GM18507 (cell line): ENCODE results near the gene CDH4.
"Not testable (repeated sequence)": the region's sequence is repeated elsewhere in the genome, so short reads cannot be mapped to it uniquely, and the experiment has no call there.

Source experiments
- DNase-seq: peaks from one replicate; pipeline ENCODE4 v3.0.0; 2011; ENCODE audit warnings: low read depth; ENCODE audit not compliant: insufficient read length; ENCODE audit errors: extremely low spot score
- FAIRE-seq: peaks from 2 replicates; lab custom pipeline; 2011; peaks lifted over from hg19 to GRCh38; lab: Jason Lieb, UNC

Gene CDH4

DNA sequence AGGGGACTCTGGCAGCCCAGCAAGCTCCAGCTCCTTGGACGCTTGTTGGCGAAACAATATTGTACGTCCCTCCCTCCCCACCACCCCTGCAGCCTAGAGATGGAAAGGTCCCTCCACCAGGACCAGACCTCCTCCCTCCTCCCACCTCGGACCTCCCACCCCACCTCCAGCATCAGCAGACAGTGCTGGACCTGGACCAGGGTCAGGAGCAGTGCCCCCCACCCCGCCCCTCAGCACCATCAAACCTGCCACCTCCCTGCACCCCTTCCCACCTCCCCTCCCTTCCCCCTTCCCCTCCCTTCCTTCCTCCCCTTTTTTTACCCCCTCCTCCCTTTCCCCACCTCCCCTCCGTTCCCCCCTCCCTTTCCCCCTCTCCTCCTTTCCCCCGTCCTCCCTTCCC is 715.2 kb downstream of the CDH4 start:
- DNase-seq (no peak), FAIRE-seq (no peak)

GRCh38 chr20:61968036-61968810 is 716.2 kb downstream of the CDH4 start:
- FAIRE-seq, result no peak
- DNase-seq, result no peak

DNA sequence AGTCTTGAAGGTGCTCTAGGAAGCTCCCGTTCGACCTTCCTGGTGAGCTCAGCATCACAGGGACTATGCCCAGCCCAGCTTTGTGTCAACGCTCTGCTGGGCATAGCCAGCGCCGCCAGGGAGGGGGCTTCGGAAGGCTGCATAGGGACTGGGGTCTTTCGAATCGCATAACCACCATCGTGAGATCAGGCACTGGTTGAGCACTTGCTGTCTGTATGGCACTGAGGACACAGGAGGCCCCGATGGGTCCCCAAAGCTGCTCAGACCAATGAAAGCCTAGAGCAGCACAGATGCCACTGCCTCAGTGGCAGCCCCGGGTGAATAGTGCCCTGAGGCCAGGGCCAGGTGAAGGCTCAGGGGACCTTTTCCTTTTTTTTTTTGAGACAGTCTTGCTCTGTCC is 716.9 kb downstream of the CDH4 start:
- DNase-seq (no peak), FAIRE-seq (no peak)

- no peak for DNase-seq
- no peak for FAIRE-seq
These were observed 717.7 kb downstream of the CDH4 start for GRCh38 chr20:61969806-61970205.

GRCh38 chr20:61970357-61970756 is 718.3 kb downstream of the CDH4 start:
- DNase-seq, result no peak
- no peak for FAIRE-seq

DNA sequence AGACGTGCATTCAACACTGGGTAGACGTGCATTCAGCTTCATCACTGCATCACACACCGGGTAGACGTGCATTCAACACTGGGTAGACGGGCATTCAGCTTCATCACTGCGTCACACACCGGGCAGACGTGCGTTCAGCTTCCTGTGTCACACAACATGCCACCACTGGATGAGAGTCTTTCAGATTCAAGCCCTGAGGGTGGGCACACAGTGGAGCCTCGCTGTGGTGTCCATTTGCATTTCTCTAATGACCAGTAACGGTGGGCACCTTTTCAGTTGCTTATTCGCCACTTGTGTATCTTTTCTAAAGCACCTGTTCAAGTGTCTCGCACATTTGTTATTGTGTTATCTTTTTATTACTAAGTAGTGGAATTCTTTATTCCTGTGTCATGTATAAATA is 719.5 kb downstream of the CDH4 start:
- not testable (repeated sequence) for FAIRE-seq, DNase-seq

- DNase-seq, result no peak
- no peak for FAIRE-seq
These were observed 720.8 kb downstream of the CDH4 start for GRCh38 chr20:61972636-61973508.

GRCh38 chr20:61973515-61974356 is 721.7 kb downstream of the CDH4 start:
- DNase-seq (no peak), FAIRE-seq (no peak)

GRCh38 chr20:61974357-61974665 is 722.2 kb downstream of the CDH4 start:
- no peak for DNase-seq
- FAIRE-seq, result no peak

DNA sequence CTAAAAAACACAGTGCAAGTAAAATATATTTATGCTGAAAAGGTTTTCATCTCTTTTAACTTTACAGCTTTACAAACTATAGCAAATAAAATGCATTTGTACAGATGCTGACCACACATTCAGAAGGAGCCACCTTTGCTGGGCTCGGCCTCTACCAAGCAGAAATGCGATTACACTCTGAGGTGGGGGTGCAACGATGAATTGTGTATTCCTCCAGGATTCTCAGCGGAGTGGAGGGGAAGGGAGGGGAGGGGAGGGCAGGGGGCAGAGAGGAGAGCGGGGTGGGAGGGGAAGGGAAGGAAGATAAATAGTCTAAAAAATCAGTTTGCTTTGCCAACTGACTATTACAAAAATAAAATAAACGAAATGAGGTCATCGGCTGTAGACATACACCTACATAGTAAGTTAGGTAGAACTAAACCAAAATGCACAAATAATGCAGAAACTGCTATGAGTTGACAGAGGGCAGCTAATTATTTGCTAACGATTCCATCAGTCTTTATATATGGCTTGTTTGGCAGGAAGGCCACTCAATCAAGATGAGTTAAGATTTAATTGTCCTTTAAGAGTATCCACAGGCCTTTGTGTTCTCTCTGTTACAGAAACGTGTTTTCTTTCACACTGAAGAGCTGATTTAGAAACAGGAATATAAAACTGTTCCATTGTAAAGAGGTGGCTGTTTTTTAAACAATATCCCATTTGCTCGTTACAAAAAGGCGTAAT is 723.5 kb downstream of the CDH4 start:
- no peak for FAIRE-seq

GRCh38 chr20:61976263-61976643 is 724.2 kb downstream of the CDH4 start:
- FAIRE-seq (no peak), DNase-seq (no peak)

More for the DNA sequence above, 723.5 kb downstream of the CDH4 start:
- DNase-seq, result no peak

- no peak for DNase-seq
- FAIRE-seq, result no peak
These were observed 724.8 kb downstream of the CDH4 start for GRCh38 chr20:61976644-61977418.

DNA sequence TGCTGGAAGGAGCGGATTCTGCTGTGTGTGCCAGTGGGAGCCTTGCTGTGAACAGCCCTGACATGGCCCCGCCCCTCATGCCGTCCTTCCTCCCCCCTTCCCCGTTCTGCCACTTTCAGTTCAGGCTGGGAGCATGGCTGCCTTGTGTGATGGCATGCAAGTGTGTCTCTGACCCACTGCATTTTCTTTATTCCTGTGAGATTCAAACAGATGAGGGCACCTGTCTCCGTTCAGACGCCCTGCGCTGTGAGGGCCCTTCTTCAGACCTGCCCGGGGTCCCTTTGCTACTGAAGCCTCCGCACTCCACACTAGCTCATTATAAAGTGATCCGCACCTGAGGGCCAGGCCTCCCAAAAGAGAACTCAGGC is 725.3 kb downstream of the CDH4 start:
- DNase-seq (no peak), FAIRE-seq (no peak)

GRCh38 chr20:61978491-61978890 is 726.4 kb downstream of the CDH4 start:
- DNase-seq (no peak), FAIRE-seq (no peak)

DNA sequence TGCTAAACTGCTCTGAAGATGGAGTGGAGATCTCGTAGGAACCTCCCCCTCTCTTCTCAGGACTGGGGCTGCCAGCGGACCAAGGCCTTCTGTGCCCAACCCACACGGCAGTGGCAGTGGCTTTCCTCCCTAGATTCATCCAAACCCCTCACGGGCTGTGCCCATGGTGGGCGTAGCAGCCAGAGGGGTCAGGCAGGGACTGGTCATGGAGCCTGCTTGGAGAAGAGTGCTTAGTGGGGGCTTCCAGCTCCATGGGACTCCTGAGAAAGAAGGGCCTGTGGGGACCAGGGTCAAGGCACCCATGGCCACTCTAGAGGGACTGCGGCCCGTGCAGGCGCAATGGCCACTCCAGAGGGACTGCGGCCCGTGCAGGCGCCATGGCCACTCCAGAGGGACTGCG is 727.0 kb downstream of the CDH4 start:
- DNase-seq (no peak), FAIRE-seq (no peak)

GRCh38 chr20:61979701-61980635 is 727.9 kb downstream of the CDH4 start:
- FAIRE-seq, result no peak

DNA sequence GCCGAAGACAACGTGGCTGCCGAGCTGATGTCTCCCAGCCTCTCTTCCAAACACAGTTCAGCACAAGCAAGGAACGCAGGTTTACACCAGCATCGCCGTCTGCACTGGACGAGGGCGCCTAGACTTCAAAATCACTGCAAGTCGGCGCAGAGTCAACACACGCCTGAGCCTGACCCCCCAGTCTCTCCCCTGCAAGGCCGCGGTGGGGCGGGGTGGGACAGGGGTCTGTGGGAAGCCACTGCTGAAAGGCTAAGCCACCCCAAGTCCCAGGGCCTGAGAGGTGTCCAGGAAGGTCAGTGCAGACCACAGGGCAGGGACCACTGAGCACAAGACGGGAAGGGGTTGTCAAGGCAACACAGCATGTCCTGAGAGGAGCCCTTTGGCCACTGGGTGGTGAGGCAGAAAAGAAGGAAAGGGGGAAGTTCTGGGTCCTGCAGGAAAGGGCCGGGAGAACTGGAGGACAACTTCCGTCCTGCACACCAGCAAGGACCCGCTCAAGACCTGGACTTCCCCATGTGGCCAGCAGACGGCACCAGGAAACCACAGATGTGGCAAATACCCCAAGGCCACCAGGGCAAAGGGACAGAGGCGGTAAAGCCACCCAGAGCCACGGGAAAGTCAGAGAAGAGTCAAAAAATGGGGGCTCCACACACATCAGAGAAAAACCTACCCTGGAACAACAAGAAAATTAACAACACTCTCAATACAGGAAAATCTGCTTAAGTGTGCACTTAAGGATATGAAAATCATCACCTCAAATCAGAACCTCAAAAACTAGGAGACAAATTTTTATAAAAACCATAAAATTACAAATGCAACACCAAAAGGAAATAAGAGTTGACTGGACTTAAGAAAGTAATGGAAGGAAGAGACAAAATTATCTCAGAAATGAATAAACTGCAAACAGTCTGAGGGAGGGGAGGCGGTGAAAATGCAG is 728.9 kb downstream of the CDH4 start:
- FAIRE-seq, result no peak

More at GRCh38 chr20:61979701-61980635, 727.9 kb downstream of the CDH4 start:
- no peak for DNase-seq

More for the DNA sequence above, 728.9 kb downstream of the CDH4 start:
- no peak for DNase-seq
